ENCODE measurements around the gene PALLD. TPM values are rescaled to one million over a fixed set of nuclear protein-coding genes. Genes with fewer than 3 reads are reported as not detected.

The PALLD gene
- total RNA-seq, 3 donors from 2014 or later: 0.94 to 2.4 (median 1.2) TPM

GRCh38 chr4:168588916-168589531 is 92.2 kb downstream of the PALLD start:
- no peak for DNase-seq
- Mint-ChIP-seq H3K36me3 (ENCODE audit: insufficient read depth) (no peaks in the 10 kb centered on the region), H3K27me3 (ENCODE audit: low read depth) (peaks cover 18% of the 10 kb centered on the region), H3K9me3 (no peaks in the 10 kb centered on the region), H3K4me1 (ENCODE audit: low read depth) (no peaks in the 10 kb centered on the region), H3K4me3 (no peak overlapping the region)
- ATAC-seq: no peak

GRCh38 chr4:168592676-168593075 is 95.8 kb downstream of the PALLD start:
- Mint-ChIP-seq H3K4me3 (no peak overlapping the region), H3K36me3 (ENCODE audit: insufficient read depth) (no peaks in the 10 kb centered on the region)

GRCh38 chr4:168593399-168593798 is 96.5 kb downstream of the PALLD start:
- Mint-ChIP-seq H3K4me3 (no peak overlapping the region), H3K27me3 (ENCODE audit: low read depth) (peaks cover 5% of the 10 kb centered on the region), H3K4me1 (ENCODE audit: low read depth) (no peaks in the 10 kb centered on the region), H3K9me3 (no peaks in the 10 kb centered on the region), H3K36me3 (ENCODE audit: insufficient read depth) (no peaks in the 10 kb centered on the region)
- ATAC-seq: no peak
- no peak for DNase-seq

More at GRCh38 chr4:168592676-168593075, 95.8 kb downstream of the PALLD start:
- ATAC-seq (no peak), DNase-seq (no peak)
- H3K27me3 Mint-ChIP-seq (ENCODE audit: low read depth): peaks cover 9% of the 10 kb centered on the region
- H3K9me3 Mint-ChIP-seq: no peaks in the 10 kb centered on the region
- no peaks in the 10 kb centered on the region for H3K4me1 Mint-ChIP-seq (ENCODE audit: low read depth)

- ATAC-seq (no peak), DNase-seq (no peak)
- Mint-ChIP-seq H3K4me1 (ENCODE audit: low read depth) (no peaks in the 10 kb centered on the region), H3K27me3 (ENCODE audit: low read depth) (peaks cover 5% of the 10 kb centered on the region), H3K36me3 (ENCODE audit: insufficient read depth) (no peaks in the 10 kb centered on the region), H3K4me3 (no peak overlapping the region), H3K9me3 (no peaks in the 10 kb centered on the region)
These were observed 97.3 kb downstream of the PALLD start for GRCh38 chr4:168594121-168594520.

- H3K9me3 Mint-ChIP-seq: no peaks in the 10 kb centered on the region
- DNase-seq (no peak), ATAC-seq (no peak)
- H3K4me1 Mint-ChIP-seq (ENCODE audit: low read depth): no peaks in the 10 kb centered on the region
- H3K36me3 Mint-ChIP-seq (ENCODE audit: insufficient read depth): no peaks in the 10 kb centered on the region
- no peak overlapping the region for H3K4me3 Mint-ChIP-seq
- peaks cover 7% of the 10 kb centered on the region for H3K27me3 Mint-ChIP-seq (ENCODE audit: low read depth)
These were observed 101.3 kb downstream of the PALLD start for GRCh38 chr4:168598191-168598590.

GRCh38 chr4:168600796-168601583 is 104.1 kb downstream of the PALLD start:
- Mint-ChIP-seq H3K4me3 (no peak overlapping the region), H3K4me1 (ENCODE audit: low read depth) (no peaks in the 10 kb centered on the region), H3K36me3 (ENCODE audit: insufficient read depth) (no peaks in the 10 kb centered on the region), H3K9me3 (no peaks in the 10 kb centered on the region), H3K27me3 (ENCODE audit: low read depth) (peaks cover 7% of the 10 kb centered on the region)
- DNase-seq (no peak), ATAC-seq (no peak)

GRCh38 chr4:168601899-168602298 is 105.0 kb downstream of the PALLD start:
- ATAC-seq: no peak
- Mint-ChIP-seq H3K4me3 (no peak overlapping the region), H3K36me3 (ENCODE audit: insufficient read depth) (no peaks in the 10 kb centered on the region), H3K4me1 (ENCODE audit: low read depth) (no peaks in the 10 kb centered on the region), H3K9me3 (no peaks in the 10 kb centered on the region), H3K27me3 (ENCODE audit: low read depth) (peaks cover 7% of the 10 kb centered on the region)
- no peak for DNase-seq

- no peaks in the 10 kb centered on the region for H3K36me3 Mint-ChIP-seq (ENCODE audit: insufficient read depth)
- H3K4me3 Mint-ChIP-seq: no peak overlapping the region
- H3K4me1 Mint-ChIP-seq (ENCODE audit: low read depth): no peaks in the 10 kb centered on the region
- no peak for ATAC-seq
- no peak for DNase-seq
- no peaks in the 10 kb centered on the region for H3K9me3 Mint-ChIP-seq
- peaks cover 7% of the 10 kb centered on the region for H3K27me3 Mint-ChIP-seq (ENCODE audit: low read depth)
These were observed 107.9 kb downstream of the PALLD start for GRCh38 chr4:168604496-168605373.

GRCh38 chr4:168605411-168605810 is 108.6 kb downstream of the PALLD start:
- Mint-ChIP-seq H3K4me1 (ENCODE audit: low read depth) (no peaks in the 10 kb centered on the region), H3K4me3 (no peak overlapping the region), H3K9me3 (no peaks in the 10 kb centered on the region), H3K36me3 (ENCODE audit: insufficient read depth) (no peaks in the 10 kb centered on the region), H3K27me3 (ENCODE audit: low read depth) (peaks cover 8% of the 10 kb centered on the region)
- DNase-seq (no peak), ATAC-seq (no peak)

- H3K4me3 Mint-ChIP-seq: no peak overlapping the region
- no peaks in the 10 kb centered on the region for H3K4me1 Mint-ChIP-seq (ENCODE audit: low read depth)
- H3K36me3 Mint-ChIP-seq (ENCODE audit: insufficient read depth): no peaks in the 10 kb centered on the region
- no peak for DNase-seq
- no peaks in the 10 kb centered on the region for H3K9me3 Mint-ChIP-seq
- H3K27me3 Mint-ChIP-seq (ENCODE audit: low read depth): peaks cover 9% of the 10 kb centered on the region
- ATAC-seq: no peak
These were observed 110.4 kb downstream of the PALLD start for GRCh38 chr4:168607215-168607614.

GRCh38 chr4:168608771-168609170 is 111.9 kb downstream of the PALLD start:
- no peaks in the 10 kb centered on the region for H3K36me3 Mint-ChIP-seq (ENCODE audit: insufficient read depth)
- no peaks in the 10 kb centered on the region for H3K4me1 Mint-ChIP-seq (ENCODE audit: low read depth)
- no peaks in the 10 kb centered on the region for H3K9me3 Mint-ChIP-seq
- DNase-seq (no peak), ATAC-seq (no peak)
- no peak overlapping the region for H3K4me3 Mint-ChIP-seq
- H3K27me3 Mint-ChIP-seq (ENCODE audit: low read depth): peaks cover 16% of the 10 kb centered on the region

- no peak for DNase-seq
- Mint-ChIP-seq H3K4me3 (no peak overlapping the region), H3K4me1 (ENCODE audit: low read depth) (no peaks in the 10 kb centered on the region), H3K27me3 (ENCODE audit: low read depth) (peaks cover 16% of the 10 kb centered on the region), H3K9me3 (no peaks in the 10 kb centered on the region), H3K36me3 (ENCODE audit: insufficient read depth) (no peaks in the 10 kb centered on the region)
- no peak for ATAC-seq
These were observed 112.5 kb downstream of the PALLD start for GRCh38 chr4:168609369-168609768.

- ATAC-seq: no peak
- no peak overlapping the region for H3K4me3 Mint-ChIP-seq
- H3K9me3 Mint-ChIP-seq: no peaks in the 10 kb centered on the region
- H3K36me3 Mint-ChIP-seq (ENCODE audit: insufficient read depth): no peaks in the 10 kb centered on the region
- no peak for DNase-seq
- no peaks in the 10 kb centered on the region for H3K4me1 Mint-ChIP-seq (ENCODE audit: low read depth)
- peaks cover 16% of the 10 kb centered on the region for H3K27me3 Mint-ChIP-seq (ENCODE audit: low read depth)
These were observed 114.2 kb downstream of the PALLD start for GRCh38 chr4:168610911-168611530.

- peaks cover 16% of the 10 kb centered on the region for H3K27me3 Mint-ChIP-seq (ENCODE audit: low read depth)
- no peaks in the 10 kb centered on the region for H3K4me1 Mint-ChIP-seq (ENCODE audit: low read depth)
- no peaks in the 10 kb centered on the region for H3K36me3 Mint-ChIP-seq (ENCODE audit: insufficient read depth)
- no peak for ATAC-seq
- H3K9me3 Mint-ChIP-seq: no peaks in the 10 kb centered on the region
- H3K4me3 Mint-ChIP-seq: no peak overlapping the region
- no peak for DNase-seq
These were observed 115.7 kb downstream of the PALLD start for GRCh38 chr4:168612450-168613135.
